DMS79 (cell line): Measurements from ENCODE around the gene CD52.
"Not testable (repeated sequence)": the region's sequence is repeated elsewhere in the genome, so short reads cannot be mapped to it uniquely, and the experiment has no call there.

Experiments used
- DNase-seq: peaks from one replicate; lab custom pipeline; 2025; lab: John Stamatoyannopoulos, UW

The CD52 gene

DNA sequence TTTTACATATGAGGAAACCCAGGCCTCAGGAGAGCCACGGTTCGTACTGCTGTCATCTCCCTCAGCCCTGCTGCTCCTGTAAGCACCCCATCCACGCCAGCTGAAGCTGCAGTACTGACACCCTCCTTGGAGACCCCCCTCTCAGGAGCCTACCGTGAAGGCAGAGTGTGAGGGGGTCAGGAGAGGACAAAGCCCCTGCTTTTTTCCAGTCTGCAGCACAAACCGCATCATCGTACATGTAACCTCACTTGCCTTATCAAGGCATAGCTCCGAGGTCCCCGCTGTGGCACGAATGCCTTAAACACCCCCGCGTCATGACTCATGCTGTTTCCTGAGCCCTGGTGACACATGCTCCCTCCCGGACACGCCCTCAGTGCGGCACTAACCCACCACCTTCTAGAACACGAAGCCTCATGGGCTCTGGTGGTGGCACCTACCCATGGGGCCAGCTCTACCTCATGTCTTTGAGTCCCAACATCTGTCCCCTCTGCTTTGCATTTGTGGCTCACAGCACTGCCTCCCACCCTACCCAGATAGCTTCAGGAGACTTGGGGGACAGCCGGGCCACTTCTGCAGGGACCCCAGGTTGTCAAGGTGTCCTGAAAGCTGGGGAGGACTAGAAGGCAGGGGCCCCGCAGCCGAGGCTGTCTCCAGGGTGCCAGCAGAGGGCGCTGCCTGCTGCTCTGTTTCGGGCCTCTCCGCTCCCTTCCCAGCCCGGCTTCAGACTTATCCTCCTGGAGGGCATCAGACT, 33.0 kb upstream of the CD52 start:
- no peak for DNase-seq

DNA sequence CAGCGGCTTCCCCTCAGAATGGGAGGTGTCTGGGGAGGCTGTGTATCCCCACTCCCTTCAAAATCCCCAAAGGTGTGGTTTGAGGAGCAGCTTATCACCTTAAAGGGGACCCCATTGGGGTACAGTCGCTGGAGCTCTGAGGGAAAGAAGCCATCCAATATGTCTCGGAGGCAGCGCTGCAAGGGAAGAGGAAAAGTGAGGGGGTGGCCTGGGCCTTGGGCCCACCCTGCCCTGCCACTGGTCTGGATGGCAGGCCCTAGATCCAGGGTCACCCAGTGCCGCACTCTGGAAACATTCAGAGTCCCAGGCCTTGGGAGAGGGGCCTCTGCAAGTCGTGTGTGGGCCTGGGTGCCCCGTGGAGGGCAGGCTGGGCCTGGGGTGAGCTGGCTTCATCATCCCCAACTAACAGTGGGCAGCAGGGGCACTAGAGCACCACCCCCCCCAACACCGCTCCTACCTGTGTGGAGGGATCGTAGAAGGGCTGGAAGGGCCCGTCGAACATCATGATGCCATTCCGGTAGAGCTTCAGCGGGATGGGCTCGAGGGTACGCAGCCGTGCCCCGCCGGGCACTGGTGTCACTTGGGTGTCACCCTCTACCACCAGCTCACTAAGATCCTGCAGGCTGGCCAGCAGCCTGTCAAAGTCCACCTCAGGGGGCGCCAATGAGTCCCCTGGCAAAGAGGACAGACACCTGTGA, 32.2 kb upstream of the CD52 start:
- DNase-seq = no peak

DNA sequence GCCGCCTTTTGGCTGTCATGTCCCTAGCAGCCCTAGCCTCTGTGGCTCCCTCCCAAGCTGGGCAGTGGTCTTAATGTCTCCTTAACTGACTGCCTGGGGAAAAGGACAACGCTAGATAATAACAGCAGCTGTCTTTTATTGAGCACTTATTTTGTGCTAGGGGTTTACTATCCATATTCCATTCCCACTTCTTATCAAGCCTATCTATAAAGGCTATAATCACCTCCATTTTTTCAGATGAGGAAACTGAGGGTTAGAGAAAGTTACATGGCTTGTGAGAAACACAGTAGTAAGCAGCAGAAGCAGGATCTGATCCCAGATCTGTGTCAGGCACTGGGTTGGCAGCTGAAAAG, 31.7 kb upstream of the CD52 start:
- no peak for DNase-seq

DNA sequence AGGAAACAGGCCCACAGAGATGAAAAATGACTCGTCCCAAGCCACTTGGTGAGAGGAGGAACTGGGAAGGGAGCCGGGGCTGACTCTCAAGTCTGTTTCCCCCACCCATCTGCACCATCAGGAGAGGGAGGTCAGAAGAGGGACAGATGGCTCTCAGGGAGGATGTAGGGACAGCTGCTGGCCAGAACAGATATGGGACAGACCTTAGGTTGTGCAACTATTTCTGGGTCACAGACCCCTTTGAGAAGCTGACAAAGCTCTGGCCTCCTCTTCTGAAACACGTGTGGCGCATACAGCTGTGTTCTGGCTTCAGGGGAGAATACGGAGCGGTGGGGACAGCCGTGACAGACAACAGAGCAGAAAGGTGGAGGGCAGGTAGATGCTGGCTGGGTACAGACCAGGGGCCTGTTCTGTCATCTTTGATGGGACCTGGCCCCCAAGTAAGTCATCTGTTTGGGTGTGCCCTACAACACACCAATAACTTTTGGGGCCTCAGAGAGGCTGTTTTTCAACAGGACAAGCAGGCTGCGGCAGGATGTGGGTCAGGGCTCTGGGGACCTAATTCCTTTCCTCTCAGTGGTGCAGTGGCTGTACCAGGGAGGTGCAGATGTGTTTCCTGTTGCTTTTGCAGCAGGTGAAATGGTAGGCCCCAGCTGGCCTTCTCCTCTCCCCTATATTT, 30.6 kb upstream of the CD52 start:
- no peak for DNase-seq

DNA sequence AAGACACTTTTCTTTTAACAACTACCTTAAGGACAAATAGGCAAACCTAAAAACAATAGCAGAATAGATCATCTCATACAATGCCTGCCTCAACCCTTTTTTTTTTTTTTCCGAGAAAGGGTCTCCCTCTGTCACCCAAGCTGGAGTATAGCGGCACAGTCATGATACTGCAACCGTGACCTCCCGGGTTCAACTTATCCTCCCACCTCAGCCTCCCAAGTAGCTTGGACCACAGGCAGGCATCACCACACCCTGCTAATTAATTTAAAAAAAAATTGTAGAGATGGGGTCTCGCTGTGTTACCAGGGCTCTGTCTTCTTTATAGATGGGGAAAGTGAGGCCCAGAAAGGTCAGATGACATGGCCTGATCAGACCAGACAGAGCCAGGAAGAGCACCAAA, 29.9 kb upstream of the CD52 start:
- DNase-seq = no peak

DNA sequence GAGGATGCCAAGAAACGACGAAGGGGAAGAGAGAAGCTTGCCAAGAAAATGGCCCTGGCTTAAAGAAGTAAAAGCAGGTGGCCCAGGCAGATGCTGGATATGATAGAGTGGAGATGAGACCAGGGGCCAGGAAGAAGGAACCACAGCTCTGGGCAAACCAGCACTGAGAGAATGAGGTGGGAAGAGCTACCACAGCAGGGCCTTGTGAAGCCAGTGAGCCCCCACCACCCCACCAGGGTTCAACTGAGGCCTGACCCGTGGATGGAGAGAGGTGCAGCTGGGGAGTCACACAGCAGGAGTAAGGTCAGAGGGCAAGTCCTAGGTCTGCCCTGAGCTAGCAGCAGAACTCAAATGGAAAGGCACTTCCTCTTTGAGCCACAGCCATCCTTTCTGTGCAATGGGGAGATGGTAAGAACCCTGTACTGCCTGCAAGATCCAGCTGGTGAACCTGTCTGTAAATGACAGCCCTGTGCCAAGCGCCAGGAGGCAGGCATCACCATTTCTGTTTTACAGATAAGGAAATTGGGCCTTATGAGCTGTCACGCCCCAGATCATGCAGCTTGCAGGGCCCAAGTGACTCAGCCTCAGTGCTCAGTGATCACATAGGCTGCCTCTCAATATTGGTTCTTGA, 29.3 kb upstream of the CD52 start:
- DNase-seq = no peak

DNA sequence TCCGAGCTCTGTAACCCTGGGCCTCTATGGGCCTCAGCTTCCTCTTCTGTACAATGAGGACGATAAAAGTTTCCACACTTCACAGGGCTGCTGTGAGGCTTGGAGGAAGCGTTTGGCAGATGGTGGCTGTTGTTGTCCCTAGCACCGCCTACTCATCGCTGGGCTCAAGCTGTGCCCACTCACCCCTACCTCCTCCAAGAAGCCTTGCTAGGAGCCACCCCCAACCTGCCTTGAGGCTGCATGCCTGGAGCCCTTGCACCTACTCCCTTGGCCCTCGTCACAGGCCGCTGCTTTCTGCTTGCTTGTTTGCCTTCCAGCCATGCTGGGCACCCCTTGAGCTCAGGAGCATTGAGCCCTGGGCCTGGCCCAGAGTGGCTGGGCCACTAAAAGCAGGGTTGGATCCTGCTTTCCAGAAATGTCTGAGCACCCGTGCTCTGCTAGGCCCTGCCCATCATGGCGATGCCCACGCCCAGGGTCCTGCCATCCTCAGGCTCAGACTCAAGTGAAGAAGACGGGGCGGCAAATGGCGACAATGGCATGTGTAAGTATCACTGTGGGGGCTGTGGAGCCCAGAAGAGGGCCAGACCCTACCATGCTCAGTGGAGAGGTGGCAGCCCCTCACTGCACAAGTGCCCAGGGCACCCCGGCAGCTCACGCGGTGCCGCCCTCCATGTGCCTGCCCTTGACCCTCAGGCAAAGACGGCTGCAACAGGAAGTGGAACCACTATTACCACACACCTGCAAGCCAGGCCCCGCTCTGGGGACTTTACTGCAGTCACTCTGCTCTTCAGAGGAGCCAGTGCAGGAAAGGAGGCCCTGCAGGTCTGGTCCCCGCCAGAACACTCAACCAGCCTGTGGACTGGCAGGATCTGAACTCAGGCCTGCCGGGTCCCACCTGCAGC, 28.3 kb upstream of the CD52 start:
- DNase-seq = peak; percentile 75

DNA sequence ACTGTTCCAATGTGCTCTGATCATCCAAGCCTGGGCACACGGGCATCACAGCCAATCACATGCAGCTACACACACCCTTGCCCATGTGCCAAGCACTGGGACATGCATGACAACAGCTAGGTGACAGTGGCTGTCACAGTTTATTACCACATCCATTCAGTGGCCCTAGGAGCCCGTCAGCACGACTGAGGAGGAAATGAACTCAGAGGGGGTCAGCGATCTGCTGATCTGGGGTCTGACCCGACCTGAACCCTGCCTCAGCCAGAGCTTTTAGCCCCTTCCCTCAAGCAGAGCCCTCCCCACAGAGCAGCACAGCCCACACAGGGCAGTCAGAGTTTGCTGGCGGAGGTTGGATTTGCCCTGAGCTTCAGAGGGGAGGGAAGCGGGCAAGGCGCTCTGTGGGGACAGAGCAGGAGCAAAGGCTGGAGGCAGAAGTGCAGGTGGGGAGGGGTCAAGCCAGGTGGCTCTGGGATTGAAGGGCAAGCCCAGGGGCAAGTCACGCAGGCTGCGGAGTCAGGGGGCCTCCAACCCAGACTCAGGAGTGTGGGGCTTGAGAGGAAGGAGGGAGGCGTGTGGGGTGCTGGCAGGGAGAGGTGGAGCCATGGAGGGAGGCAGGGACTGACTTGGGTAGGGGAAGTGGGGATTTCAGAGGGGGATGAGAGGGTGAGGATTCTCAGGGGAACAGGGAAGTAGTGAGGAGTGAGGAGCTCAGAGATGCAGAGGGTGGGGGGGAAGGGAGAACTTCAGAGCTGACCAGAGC, 27.5 kb upstream of the CD52 start:
- DNase-seq = no peak

DNA sequence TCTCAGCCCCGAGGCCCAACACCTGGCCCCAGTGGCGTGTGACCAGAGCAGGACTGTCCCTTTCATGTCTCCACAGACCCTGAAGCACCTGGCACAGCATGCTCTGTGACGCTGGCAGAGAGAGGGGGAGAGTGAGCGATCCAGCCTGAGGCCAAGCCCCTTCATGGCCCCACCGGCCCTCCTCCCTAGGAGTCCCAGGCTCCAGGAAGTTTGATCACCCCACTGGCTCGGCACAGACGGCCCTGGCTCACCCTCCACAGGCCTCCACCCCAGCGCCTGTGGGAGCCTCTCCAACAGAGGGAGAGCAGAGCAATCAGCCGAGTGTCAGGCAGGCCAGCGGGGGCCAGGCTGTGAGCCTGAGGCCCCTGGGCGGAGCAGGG, 26.9 kb upstream of the CD52 start:
- DNase-seq = no peak

DNA sequence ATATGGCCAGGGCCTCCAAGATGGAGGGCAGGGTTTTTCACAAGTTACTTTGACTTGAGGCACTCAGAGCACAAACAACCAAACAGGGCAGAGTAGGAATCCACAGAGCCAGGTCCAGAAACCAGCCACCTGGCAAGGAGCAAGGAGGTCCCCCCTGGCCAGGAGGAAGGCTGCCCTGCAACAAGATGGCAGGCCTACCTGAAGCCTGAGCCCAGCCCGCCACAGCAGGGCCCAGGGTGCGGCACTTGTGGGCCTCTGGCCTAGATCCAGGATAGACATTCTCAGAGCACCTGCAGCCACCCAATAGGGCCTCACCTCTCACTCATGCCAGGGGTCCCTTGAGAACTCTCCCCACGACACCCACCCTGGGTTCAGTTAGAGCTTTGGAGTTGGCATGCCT, 26.3 kb upstream of the CD52 start:
- no peak for DNase-seq

DNA sequence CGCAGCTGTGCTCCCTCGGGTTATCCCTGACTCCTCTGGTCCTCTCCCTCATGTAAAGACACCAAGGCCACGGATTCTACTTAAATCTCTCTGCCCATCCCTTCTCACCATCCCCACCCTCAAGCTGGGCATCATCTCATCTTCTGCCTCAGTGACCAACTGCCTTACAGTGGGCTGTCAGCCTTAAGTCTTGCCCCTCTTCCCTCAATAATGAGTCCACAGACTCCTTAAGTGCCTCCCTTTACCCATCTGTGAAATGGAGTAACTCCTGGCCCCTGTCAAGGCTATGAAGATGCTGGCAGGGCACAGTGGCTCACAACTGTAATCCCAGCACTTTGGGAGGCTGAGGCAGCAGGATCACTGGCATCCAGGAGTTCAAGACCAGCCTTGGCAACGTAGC, 25.8 kb upstream of the CD52 start:
- DNase-seq = no peak

DNA sequence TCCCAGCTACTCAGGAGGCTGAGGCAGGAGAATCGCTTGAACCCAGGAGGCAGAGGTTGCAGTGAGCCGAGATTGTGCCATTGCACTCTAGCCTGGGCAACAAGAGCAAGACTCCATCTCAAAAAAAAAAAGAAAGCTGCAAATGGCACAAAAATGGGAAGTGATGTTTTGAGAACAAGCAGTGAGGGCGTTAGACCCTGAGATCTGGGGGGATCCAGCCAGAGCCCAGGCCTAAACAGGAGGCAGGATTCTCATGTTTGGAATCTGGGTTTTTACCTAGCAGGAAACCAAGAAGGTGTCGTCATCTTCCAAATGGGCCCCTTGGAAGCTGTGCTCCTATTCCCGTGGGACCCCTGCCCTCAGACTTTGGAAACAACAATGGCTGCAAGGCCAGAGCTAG, 25.0 kb upstream of the CD52 start:
- not testable (repeated sequence) for DNase-seq

DNA sequence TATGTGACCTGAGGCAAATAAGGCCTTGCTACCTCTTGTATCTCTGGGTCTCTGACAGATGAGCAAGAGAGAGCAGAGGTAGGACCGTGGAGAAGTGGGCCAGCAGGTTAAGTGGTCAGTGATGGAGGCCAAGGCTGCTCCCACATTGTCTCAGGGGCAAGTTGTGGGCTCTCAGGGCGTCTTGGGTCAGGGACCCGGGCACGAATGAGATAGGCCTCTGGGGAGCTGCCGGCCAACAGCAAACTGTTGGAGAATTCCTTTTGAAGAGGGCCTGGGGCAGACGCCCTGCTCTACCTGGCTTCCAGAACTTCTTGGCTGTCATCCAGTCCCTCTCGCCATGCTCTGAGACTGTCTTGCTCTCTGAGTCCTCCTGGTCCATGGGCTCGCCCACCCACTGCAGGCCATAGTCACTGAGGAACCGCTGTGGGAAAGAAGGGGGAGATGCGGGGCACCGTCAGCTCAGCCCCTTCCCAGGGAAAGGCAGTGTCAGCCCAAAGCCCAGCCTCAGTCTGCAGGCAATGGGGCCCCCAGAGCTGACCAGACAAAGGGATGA, 23.8 kb upstream of the CD52 start:
- no peak for DNase-seq

DNA sequence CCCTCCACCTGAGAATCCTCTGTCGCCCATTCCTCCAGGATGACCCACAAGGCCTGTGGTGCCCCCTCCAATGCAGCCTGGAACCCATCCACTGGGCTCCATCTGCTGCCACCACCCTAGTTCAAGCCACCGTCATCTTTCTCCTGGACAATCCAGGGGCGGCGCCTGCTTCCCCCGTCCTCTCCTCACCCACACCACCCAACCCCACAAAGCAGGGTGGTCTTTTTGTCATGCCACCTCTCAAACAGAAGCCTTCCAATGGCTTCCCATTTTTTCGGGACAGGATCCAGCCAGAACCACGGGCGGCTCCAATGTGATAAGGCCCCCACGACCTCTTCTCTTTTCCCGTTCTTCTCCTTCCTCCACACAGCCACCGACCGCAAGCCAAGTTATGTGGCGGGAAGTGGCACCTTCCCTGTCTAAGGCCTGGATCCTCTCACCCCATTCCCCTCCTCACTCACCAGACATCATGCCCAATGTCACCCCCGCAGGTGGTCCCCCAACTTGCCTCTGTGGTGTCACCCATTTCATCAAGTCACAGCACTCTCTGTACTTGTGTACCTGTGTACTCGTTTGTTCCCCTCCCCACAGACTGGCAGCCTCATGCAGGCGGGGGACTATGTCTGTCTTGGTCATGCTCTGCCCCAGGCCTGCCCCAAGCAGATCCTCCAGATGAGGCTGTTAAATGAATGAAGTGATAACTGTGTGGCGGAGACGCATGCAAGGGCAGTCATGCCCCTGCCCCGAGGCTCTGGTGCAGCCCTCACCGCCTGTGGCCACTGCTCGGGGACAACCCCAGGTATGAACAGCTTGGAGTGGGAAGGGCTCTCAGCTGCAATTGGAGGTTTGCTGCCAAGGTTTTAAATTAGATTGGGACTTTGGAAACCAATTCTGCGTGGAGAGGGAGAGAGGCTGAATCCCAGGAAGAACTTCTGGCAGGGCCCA, 22.3 kb upstream of the CD52 start:
- no peak for DNase-seq

DNA sequence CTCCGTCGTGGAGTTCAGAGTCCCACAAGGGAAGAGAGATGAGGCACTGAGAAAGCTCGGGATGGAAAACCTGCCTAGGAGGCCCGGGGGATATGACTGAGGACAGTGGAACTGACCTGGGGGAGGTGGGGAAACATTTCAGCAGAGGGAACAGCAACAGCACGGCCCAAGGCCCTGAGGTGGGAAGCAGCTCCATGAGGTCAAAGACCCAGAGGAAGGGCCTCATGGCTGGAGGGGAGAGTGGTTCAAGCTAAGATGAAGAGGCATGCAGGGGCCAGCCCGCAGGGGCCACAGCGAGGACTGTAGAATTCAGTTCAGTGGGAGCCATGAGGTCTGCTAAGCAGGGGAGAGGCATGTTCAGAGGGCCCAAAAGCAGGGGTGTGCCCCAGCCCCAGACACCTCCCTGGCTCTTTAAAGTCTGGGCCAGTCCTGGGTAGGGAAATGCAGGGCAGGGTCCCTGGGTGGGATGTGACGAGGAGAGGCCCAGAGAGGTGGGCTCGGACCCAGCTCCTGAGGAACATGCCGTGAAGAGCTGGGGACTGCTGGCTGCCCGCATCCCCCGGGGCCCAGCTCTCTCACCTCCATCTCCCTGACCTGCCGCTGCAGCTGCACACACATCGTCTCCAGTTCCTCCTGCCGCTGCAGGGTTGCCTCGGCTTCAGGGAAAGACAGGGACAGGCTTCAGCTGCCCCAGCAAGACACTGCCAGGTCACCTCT, 21.3 kb upstream of the CD52 start:
- no peak for DNase-seq

DNA sequence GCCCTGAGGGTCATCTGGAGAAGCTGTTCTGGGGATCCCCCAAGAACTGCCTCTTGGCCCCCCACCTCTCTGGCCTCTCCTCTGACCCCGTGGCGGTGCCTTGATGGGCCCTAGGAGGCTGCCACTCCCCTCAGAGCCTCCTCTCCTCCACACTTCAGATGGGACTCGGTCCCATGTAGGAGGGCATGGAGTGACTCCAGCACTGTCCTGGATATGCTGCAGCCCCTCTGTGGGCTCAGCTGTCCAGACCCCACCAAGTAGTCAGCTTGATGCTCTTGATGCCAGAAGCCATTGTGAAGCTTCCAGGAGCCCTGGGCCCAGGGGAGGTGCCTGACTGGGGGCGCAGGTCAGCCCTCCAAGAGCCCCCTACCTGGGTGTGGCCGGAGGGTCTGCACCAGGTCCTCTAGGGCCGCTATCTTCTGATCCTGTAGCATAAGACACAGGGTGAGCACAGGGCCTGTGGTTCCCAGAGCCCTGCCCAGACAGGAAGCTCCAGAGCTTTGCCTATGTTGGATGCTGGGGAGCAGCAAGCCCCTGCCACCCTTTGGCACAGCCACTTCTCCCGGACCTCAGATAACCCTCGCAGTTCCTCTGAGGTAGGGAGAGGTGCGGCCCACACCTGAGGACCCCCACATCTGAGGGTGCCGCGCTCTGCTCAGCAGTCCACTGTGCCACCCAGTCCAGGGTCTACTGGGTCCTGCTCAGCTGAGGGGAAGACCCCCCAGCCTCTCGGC, 20.5 kb upstream of the CD52 start:
- DNase-seq = no peak

DNA sequence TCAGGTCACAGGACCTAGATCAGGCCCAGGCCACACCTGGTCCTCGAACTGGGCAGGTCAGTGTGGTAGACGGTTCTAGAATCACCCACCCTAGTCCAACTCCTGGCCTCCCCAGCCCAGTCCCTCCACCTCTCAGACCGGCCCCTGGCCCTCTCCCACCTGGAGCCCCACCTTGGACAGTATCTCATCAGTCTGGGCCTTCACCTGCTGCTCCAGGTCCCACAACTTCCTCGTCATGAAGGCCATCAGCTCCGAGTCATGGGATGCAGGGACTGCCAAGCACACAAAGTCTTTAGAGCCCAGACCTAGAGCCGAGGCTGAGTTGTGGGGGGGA, 20.0 kb upstream of the CD52 start:
- no peak for DNase-seq

DNA sequence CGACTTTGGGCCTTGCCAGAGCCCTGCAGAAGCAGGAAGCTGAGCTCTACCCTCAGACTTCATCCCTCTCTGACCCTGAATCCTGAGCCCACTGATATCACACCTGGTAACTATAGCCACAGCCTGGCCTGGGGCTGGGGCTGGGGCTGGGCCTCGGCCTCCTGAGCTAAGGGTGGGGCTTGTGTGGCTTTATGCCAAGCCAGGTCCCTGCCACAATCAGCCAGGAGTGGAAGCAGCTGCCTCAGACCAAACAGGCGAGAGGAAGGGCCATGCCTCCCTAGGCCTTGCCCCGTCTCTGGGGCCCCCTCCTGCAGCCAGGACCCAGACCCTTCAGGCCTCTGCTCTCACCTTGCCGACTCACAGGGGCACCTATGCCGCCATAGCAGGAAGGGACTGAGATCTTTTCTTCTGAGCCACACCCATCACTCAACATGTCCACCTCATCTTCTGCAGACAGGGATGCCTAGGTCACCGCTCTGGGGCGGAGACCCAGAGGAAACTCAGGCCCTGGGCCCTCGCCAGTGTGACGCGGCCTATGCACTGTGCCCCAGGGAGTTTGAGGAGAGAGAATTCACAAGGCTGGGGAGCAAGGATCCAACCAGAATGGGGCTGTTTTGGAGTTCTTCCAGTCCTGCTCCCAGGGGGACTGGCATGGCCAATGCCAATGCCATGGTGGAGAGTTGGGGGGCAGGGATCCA, 17.0 kb upstream of the CD52 start:
- DNase-seq = peak; percentile 49
